Measurements from ENCODE around the gene BRSK2.

BRSK2 gene

DNA sequence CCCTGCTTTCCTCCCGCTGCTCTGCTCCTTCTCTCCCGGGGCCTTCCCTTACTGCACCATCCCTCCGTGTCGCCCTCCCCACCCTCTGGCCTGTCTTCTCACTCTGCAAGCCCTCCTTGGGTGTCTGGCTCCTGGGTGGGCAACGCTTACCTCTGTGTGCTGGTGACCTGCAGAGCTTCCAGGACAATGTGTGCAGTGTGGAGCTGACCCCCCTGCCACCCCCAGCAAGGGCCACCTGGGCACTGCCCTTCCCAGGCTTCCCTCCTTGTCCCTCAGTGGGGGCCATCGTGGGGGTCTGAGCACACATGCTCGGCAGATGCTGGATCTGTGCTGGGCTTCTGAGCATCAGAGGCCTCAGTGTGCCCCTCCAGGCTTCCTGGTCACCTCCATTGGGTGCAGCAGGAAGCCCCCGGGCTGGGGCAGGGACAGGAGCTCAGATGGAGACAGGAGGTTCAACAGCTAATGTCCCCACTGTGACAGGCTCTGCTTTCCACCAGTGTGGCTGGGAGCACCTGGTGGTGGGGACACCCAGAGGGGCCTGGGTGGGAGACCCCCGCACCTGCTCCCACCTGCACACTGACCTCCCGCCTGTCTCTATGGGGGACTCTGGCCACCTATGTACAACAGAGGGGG, 7.8 kb upstream of the BRSK2 start:
- TF ChIP-seq, protein P1, sequence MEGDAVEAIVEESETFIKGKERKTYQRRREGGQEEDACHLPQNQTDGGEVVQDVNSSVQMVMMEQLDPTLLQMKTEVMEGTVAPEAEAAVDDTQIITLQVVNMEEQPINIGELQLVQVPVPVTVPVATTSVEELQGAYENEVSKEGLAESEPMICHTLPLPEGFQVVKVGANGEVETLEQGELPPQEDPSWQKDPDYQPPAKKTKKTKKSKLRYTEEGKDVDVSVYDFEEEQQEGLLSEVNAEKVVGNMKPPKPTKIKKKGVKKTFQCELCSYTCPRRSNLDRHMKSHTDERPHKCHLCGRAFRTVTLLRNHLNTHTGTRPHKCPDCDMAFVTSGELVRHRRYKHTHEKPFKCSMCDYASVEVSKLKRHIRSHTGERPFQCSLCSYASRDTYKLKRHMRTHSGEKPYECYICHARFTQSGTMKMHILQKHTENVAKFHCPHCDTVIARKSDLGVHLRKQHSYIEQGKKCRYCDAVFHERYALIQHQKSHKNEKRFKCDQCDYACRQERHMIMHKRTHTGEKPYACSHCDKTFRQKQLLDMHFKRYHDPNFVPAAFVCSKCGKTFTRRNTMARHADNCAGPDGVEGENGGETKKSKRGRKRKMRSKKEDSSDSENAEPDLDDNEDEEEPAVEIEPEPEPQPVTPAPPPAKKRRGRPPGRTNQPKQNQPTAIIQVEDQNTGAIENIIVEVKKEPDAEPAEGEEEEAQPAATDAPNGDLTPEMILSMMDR (IDR thresholded peaks at IDR 0.05; ENCODE audit: insufficient read depth, missing control alignments): no peak
- no peak for FAIRE-seq

DNA sequence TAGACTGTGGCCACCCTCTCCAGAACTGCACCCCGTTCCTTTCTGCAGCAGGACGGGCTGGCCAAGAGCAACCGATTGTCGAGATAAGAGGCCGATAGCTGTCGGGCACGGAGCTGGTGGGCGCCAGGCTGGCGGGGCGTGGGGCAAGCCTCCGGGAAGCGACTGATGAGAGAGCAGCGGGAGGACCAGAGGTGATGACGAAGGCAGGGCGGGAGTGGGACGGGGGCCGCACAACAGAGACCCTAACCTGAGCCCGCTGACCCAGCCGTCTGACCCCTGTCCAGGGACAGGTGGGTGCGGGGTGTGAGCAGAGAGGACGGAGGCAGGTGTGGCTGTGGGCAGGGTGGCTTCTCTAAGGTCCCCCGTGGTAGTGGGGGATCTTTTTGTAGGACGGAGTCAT, 7.3 kb upstream of the BRSK2 start:
- DNase-seq (ENCODE audit: insufficient read length, low spot score) (no peak), FAIRE-seq (no peak)
- TF ChIP-seq, protein P1 (IDR thresholded peaks at IDR 0.05; ENCODE audit: insufficient read depth, missing control alignments): no peak

More for the DNA sequence above, 7.8 kb upstream of the BRSK2 start:
- DNase-seq (ENCODE audit: insufficient read length, low spot score): no peak

DNA sequence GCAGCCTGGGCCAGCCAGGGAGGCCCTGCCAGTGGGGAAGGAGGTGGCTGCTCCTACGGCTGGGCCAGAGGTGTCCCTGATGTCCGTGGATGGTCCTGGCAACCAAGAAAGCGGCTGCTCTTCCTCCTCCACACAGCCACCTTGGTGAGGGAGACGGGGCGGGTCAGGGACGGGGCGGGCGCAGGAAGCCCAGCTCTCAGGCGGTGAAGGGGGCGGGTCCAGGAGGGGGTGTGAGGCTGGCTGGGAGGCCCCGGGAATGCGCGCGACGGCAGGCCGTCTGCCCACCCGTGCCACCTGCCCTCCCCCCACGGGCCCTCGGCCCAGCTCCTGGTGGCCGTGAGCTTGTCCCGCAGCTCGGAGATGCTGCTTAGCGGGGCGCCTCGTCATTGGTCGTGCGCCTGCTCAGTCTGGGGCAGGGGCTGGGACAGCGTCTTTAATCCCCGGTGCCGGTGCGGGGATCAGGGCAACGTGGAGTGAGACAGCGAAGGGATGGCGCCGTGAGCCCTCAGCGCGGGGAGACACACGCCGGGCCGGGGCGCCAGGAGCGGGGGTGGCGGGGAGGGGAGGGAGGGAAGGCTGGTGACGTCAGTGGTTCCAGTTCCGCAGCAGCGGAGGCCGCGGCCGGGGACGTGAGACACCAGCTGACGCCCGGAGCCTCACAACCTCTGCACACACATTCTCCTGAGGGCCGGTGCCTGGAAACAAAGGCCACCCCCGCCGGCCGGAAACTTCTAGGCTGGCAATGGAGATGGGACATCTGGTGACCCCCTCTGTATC, 6.7 kb upstream of the BRSK2 start:
- DNase-seq (ENCODE audit: insufficient read length, low spot score): peak; percentile 57
- TF ChIP-seq, protein P1 (IDR thresholded peaks at IDR 0.05; ENCODE audit: insufficient read depth, missing control alignments): no peak
- FAIRE-seq: no peak

DNA sequence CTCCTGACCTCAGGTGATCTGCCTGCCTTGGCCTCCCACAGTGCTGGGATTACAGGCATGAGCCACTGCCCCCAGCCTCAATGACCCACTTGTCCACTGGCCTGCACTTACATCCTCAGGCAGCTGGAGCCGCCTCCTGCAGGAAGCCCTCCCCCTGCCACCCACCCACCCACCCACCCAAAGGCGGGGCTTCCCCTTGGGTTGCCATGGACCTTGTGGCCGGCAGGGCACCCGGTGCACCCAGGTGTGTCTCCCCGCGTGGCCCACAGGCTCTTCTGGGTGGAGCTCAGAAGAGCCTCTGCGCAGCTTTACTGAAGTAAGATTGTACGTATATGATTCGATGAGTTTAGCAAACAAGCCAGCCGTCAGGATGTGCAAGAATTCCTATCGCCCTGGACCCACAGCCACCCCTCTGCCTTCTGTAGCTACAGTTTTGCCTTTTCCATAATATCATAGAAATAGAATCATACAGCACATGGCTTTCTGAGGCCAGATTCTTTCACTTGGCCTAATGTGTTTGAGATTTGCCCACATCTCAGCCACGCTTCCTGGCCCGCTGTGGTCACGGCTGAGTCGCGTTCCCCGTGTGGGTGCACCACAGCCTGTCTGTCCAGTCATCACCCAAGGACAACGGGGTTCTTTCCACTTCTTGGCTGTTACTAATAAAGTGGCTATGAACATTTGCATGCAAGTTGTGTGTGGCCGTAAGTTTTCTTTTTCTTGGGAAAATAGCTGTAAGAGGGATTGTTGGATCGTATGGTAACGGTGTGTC, 5.3 kb upstream of the BRSK2 start:
- FAIRE-seq (no peak), DNase-seq (ENCODE audit: insufficient read length, low spot score) (no peak)
- TF ChIP-seq, protein P1 (IDR thresholded peaks at IDR 0.05; ENCODE audit: insufficient read depth, missing control alignments): no peak

DNA sequence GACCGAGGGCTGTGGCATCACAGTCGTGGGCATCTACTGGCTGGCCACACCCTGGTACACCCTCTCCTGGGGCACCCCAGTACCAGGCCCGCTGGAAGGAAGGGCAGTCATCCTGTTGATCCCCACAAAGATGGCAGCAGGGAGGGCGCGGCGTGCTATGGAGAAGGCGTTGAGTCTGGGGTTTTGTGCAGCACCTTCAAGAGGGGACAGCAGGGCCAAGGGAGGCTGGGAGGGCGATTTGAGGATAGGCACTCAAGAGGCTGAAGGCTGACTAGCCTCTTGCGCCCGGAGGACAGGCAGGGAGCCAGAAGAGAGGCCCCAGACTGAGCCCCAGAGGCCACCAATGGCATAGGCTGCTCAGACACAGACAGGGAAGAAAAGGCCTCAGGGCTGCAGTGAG, 2.2 kb upstream of the BRSK2 start:
- DNase-seq (ENCODE audit: insufficient read length, low spot score) (no peak), FAIRE-seq (no peak)
- TF ChIP-seq, protein P1 (IDR thresholded peaks at IDR 0.05; ENCODE audit: insufficient read depth, missing control alignments): no peak

DNA sequence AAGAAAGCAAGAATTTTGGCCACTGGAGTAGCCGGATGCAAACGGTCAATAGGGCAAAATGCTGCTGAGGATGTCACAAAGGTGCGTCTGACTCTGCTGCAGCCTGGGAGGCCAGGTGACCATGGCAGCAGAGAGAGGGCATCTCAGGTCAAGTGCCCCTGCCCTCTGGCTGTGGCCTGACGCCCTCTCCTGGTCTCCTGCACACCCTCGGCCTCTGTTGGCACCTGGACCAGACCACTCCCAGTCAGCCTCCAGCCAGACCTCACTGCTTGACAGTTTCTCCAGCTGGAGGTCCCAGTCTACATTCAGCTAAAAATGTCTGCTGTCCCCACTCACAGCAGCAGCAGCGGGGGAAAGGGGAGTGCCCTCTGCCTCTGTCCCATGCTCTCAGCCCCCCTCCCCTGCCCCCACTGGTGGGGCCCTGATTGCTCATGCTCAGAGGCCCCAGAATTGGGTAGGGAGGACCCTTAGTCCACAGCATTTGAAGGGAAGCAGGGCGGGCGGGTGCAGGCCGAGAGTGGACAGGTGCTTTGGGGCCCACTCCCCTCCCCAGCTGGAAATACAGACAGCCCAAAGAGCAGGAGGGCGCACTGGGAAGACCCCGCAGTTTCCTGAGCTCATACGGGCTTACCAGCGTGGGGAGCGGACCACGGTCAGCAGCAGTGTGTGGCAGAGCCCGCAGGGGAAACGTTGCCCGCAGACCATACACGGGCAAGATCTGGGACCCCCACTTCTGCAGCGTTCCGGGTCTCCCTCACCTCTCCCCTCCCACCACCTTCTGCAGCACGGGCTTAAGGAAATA, 1.6 kb upstream of the BRSK2 start:
- TF ChIP-seq, protein P1 (IDR thresholded peaks at IDR 0.05; ENCODE audit: insufficient read depth, missing control alignments): no peak
- FAIRE-seq (no peak), DNase-seq (ENCODE audit: insufficient read length, low spot score) (no peak)

Measured in D721Med (cell line).